NCI-H146 treated with DMSO at 0.1 percent for 48 hours (cell line): ENCODE results near the gene PRPSAP1.
A peak's percentile ranks its signal among the peaks of the same experiment; 100 is the strongest.

Experiments used
- DNase-seq: peaks from one replicate; lab custom pipeline; 2025; ENCODE audit not compliant: unreplicated experiment; lab: John Stamatoyannopoulos, UW

PRPSAP1 gene

DNA sequence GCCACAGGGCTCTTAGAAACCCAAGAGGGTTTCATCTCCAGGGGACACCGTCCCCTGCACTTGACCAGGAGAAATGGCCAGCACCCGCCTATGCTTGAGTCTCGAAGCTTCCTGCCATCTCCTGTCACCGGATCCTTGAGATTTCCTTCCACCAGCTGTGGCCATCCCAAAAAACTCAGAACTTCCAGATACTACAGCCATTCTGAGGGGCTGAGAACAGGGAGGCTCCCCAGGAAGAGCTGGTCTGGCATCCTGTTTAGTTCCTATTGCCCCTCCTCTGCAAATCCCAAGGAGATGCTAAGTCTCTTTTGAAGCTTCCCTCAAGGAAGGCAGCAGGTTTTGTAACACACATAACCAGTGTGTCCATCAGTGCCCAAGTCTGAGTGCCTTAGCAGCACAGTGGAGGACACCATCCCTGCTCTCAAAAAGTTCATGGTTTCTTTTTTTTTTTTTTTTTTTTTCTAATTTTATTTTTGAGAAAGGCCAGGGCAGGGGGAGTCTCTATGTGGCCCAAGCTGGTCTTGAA lies 86.6 kb downstream of the PRPSAP1 start:
- DNase-seq = no peak

DNA sequence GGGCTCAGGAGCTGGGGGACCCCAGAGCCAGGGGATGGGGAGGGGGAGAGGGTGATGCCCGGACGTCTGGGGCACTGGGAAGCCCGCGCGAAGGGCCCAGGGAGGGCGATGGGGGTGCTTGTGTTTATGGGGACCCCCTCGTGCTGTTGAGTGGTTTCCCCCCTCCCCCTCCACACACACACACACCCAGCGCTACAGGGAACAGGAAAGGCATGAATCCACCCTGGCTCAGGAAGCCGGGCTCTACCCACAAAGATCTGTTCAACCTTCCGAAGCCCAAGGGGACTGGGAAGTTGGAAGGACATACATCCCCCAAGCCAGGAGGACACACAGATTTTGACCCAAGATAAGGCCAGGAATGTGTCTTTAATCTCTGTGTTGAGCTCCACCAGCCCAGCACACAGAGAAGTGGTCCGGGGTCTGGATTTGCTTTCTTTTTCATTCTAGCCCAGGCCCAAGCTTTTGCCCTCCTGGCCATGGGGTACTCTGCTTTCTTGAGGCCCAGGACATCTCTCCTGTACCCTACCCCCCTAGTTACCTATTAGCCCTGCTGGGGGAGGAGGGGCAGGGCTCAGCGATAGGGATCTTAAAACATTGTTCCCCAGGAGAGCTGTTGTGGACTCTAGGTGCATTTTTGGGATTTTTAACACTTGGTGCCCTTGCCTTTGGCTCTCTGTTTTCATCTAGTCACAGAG lies 87.3 kb downstream of the PRPSAP1 start:
- DNase-seq = no peak

DNA sequence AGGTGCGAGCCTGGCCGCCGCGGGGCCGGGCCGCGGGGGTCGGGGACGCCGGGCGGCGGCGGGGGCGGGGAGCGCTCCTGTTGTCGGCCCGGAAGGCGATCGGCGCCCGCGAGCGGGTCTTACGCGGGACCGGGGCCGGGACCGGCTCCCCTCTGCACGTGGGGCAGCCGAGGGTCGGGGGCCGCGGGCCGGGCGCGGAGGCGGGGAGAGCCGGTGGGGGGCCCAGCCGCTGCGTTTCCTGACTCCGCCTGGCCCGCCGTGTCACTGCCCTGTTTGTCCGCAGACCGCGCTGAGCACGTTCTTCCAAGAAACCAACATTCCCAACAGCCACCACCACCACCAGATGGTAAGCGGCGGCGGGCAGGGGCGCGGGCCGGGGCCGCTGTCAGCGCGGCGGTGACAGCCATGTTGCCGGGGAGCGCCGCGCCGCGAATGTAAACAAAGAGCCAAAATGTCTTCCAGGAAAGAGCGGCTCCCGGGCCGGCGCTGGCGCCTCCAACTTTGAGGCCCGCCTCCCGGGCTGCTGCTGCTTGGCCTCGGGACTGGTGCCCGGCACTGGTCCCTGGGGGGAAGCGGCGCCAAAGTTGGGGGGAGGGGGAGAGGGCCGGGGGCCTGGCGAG lies 88.0 kb downstream of the PRPSAP1 start:
- DNase-seq = peak; percentile 28

DNA sequence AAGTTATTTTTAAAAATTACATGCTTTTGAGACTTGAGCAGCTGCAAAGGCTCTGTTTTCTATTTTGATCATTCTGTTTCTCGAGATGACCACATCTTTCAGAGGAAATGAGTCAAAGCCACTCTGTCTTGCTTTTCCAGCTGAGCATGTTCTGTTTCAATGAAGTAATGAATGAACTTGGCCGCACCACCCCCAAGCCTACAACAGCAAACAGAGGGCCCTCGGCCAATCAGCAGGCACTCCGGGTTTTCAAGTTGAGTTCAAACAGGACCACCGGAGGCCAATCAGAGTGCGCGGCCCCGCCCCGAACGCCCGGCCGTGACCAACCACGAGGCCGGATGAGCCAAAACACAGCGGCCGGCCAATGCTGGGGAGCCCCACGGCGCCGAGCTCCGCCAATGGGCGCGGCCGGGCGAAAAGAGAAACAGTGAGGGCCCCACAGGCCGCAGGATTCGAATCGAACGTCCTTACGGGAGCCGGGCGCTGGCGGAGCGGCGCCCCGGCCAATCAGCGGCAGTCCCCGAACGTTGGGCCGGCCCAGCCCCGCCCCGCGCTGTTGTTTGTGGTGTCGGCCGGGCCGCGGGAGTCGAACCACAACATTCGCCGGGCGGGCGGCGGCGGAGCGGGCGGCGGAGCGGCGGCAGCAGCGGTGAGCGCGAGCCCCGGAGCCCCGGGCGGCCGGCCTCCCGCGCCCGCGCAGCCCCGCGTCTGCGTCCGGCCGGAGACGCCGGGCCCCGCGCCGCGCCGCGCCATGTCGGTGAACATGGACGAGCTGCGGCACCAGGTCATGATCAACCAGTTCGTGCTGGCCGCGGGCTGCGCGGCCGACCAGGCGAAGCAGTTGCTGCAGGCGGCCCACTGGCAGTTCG lies 88.7 kb downstream of the PRPSAP1 start, which contains the start of gene UBALD2:
Gene UBALD2, plus strand, starts transcription at position 594 of the 869 bp plus-strand sequence. Its CDS starts 158 bp downstream, at position 752.
- DNase-seq = peak; percentile 93

- DNase-seq = no peak
Measured at GRCh38 chr17:76264425-76264754, 89.3 kb downstream of the PRPSAP1 start.

GRCh38 chr17:76263896-76264295 lies 89.8 kb downstream of the PRPSAP1 start:
- DNase-seq = no peak

DNA sequence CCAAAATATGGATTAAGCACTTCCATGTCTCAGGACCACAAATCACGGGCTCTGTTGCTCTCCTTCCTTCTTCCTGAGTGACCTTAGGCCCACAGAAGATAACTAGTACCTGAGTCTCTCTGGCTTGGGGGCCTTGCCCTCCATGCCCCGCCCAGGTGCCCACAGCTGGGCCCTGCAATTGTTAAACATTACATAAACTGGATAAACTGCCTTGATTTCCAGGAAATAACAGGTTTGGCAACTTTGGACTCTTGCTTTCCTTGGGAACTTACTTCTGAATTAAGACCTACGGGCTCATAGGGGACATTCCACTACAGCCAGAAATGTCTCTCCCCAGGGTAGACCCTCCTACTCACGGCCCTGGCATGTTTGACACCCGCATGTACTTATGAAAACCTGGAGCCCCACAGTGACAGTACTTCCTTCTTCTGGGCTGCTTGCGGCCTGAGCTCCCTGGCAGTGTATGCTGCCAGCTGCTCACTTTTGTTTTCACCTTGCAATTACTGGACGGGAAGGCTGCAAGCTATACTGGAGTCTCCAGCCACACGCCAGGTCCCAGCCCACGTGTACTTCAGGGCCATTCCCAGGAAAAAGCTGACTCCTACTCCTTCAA lies 90.9 kb downstream of the PRPSAP1 start:
- peak; percentile 6 for DNase-seq

DNA sequence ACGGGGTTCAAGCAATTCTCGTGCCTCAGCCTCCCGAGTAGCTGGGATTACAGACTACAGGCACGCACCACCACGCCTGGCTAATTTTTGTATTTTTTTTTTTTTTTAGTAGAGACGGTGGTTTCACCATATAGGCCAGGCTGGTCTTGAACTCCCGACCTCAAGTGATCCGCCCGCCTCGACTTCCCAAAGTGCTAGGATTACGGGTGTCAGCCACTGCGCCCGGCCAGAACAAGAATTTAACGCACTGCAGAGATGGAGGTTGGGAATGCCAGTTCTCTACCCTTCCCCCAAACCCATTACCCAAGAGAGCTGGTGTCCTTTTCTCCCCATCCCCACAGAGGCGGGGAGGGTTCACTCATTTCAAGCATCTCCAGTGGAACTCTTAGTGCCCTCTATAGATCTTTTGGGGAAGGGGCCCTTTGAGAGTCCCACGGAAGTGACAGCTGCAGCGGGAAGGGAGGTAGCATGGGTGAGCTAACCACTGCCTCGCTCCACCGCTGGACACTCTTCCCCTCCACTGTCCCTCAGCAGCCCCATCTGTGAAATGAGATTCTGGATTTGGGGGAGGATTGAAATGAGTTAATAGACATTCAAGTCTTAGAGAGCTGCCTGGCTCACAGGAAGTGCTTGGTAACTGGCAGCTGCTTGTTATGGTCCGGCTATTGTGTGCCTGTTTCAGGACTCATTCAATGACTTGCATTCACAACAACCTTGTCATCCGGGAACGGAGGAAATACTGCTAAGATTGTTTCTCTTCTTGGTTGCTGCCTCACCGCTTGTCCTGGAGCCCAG lies 92.1 kb downstream of the PRPSAP1 start:
- no peak for DNase-seq

DNA sequence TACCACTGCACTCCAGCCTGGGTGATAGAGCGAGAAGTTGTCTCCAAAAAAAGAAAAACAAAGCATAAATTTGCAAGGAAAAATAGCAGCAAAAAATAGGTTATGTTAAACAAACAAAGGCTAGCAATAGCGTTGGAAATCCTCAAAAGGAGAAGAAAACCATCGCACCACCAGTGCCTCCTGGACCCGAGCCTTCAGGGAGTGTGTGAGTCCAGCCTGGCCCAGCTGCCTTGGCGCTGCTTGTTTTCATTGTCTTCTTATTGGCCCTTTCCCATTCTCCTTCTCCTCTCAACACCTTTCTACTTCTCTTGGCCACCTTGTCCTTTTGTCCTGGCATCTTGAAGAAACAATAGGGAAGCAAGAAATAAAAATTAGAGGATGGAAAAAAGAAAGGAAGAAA lies 93.0 kb downstream of the PRPSAP1 start:
- DNase-seq = no peak

DNA sequence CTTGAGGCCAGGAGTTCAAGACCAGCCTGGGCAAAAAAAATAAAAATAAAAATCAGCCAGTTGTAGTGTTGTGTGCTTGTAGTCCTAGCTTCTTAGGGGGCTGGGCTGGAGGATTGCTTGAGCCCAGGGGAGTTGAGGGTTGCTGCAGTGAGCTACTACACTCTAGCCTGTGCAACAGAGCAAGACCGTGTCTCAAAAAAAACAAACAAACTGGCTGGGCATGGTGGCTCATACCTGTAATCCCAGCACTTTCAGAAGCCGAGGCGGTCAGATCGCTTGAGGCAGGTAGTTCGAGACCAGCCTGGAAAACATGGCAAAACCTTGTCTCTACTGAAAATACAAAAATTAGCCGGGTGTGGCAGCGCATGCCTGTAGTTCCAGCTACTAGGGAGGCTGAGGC lies 93.5 kb downstream of the PRPSAP1 start:
- no peak for DNase-seq
